GM19043 (cell line): ENCODE results near the gene RBM20.

Experiments used
- ATAC-seq: cut with Tn5 transposase; IDR thresholded peaks from one replicate; pipeline ENCODE4 v1.9.1; 2021; ENCODE audit warnings: low read depth; ENCODE audit not compliant: unreplicated experiment

RBM20 gene

DNA sequence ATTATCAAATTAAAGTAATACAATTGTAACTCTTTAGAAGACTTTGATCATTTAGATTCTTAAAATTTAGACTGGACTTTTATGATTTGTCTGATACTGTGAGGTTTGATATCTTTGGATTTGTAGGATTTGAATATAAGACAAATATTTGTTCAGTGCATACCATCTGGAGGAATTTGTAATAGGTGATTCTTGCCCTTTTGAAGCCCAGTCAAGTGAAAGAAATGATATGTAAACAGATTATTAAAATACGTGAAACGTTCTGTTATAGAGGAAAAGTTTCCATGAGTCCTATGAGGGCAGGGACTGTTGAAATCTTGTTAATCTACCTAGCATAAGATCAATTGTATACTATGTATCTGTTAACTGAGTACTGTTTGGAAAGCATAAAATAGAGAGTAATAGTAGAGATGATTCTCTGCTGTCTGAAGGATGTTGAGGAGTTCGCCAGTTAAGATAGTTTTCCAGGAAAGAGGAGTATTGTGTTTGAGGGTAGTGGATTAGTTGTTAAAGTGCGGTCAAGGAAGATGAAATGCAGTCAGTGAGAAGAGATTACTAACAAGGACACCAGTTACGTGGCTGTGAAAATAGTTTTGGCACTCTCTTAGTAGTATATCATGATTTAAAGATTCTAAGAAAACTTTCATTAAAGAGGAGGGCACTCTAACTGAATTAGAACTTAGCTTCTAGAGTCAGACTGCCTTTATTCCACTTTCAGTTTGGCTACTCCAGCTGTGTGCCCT, 242.0 kb downstream of the RBM20 start:
- no peak for ATAC-seq

DNA sequence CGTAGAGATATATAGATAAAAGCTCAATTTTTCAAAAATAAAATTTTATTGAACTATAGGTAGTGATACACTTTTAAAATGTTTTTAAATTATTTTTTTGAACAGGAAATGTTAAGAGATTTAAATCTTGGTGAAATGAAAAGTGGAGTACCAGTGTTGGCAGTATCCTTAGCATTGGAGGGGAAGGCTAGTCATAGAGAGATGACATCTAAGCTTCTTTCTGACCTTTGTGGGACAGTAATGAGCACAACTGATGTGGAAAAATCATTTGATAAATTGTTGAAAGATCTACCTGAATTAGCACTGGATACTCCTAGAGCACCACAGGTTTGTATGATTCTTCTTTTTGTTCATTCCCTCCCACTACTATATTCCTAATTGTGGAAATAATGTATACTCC, 243.4 kb downstream of the RBM20 start:
- ATAC-seq, result no peak
